Coronary artery (tissue), 2 donors: ENCODE measurements around the gene CDH4.

Source experiments
- DNase-seq: peaks from one replicate; pipeline ENCODE4 v3.0.0-alpha.2; 2017; ENCODE audit warnings: low spot score
- H3K27ac ChIP-seq, 2 donors: fragments of 200-600 bp; sonication (generic); one replicate each; pipeline ENCODE4 v1.5.1; 2016 to 2019
- H3K4me3 ChIP-seq: fragments of 200-600 bp; sonication (generic); 2 replicates; pipeline ENCODE4 v1.5.1; 2016; ENCODE audit warnings: mild to moderate bottlenecking, moderate library complexity
- CTCF ChIP-seq: fragments of 200-600 bp; sonication (generic); IDR thresholded peaks from one replicate; pipeline ENCODE4 v1.5.1; 2019; ENCODE audit warnings: antibody characterized with exemption

The CDH4 gene

GRCh38 chr20:61744691-61745396 lies 492.8 kb downstream of the CDH4 start:
- Histone ChIP-seq H3K4me3 (no peak overlapping the region), H3K27ac (no peak overlapping the region)
- no peak for DNase-seq
- TF ChIP-seq CTCF = no peak

GRCh38 chr20:61745397-61746146 lies 493.5 kb downstream of the CDH4 start:
- TF ChIP-seq CTCF = no peak
- DNase-seq = no peak
- H3K27ac ChIP-seq = no peak overlapping the region
- H3K4me3 ChIP-seq = no peak overlapping the region

GRCh38 chr20:61746147-61746646 lies 494.1 kb downstream of the CDH4 start:
- TF ChIP-seq CTCF = no peak
- H3K27ac ChIP-seq = no peak overlapping the region
- no peak for DNase-seq
- no peak overlapping the region for H3K4me3 ChIP-seq

- Histone ChIP-seq H3K27ac (no peak overlapping the region), H3K4me3 (no peak overlapping the region)
- no peak for TF ChIP-seq CTCF
- no peak for DNase-seq
Observed at GRCh38 chr20:61746781-61747180, 494.7 kb downstream of the CDH4 start.

GRCh38 chr20:61748376-61748775 lies 496.3 kb downstream of the CDH4 start:
- no peak for DNase-seq
- Histone ChIP-seq H3K27ac (no peak overlapping the region), H3K4me3 (no peak overlapping the region)
- no peak for TF ChIP-seq CTCF

GRCh38 chr20:61749406-61750075 lies 497.5 kb downstream of the CDH4 start:
- H3K27ac ChIP-seq = no peak overlapping the region
- no peak for DNase-seq
- H3K4me3 ChIP-seq = no peak overlapping the region
- no peak for TF ChIP-seq CTCF
